ENCODE measurements around the gene DDTL.

Gene DDTL

GRCh38 chr22:24007253-24008021, 40.7 kb downstream of the DDTL start:
- no peak for DNase-seq

DNA sequence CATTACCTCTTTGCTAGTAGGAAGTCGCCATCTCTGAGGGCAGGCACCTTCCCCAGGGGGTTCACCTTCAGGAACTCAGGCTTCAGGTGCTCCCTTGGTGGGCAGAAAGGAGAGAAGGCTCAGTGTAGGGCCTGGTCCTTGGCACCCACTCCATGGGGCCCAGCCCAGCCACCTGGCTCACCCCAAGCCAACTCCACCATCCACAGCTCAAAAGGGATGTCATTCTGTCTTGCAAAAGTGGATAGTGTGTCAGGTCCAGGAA, 41.3 kb downstream of the DDTL start:
- no peak for DNase-seq

- DNase-seq: no peak
Observed at GRCh38 chr22:24008381-24009226, 41.9 kb downstream of the DDTL start.

DNA sequence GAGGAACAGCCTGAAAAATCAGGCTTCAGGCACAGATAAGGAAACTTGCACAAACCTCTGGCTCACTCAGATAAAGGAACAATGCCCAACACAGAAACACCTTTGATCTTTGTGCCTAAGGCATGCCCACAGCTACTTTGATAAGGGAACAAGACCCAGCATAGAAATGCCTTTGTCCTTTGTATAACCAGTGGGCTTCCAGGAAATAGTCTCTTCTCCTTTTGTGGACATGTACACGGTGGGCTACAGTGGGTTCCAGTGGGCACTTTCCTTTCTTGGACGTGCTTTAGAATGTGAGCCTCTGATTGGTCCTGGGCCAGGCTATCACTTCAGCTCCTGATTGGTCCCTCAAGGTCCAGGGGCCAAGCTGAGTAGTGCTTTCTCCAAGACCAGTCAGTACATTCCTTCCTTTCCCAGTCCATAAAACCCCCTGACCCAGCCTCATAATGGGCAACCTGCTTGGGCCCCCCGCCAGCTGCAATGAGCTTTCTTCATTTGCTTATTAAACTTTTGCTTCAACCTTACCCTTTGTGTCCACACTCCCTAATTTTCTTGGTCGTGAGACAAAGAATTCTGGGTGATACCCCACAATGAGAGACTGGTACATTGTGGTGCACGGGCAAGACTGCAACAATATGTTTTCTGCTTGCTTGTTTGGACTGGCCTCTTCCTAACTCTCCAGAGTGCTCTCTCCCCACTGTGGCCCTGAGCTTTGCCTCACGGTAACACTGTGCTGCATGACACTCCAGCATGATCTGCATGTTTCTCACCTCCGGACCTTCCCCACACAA, 42.7 kb downstream of the DDTL start:
- DNase-seq: no peak

GRCh38 chr22:24010018-24010391, 43.3 kb downstream of the DDTL start:
- DNase-seq: no peak

DNA sequence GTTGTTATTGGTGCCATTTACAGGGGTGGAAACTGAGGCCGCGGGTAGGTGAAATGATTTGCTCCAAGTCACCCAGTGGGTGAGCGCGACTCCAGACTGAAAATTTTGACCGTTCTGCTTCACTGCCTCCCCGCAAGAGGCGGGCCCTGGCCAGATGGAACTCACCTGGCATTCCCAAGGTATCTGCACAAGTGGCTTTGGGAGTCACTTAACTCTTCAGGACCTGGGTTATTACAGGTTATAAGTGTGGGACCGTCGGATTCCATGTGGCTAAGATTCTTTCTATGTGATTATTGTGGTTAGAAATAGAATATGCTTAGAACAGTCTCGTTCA, 45.0 kb downstream of the DDTL start:
- no peak for DNase-seq

DNA sequence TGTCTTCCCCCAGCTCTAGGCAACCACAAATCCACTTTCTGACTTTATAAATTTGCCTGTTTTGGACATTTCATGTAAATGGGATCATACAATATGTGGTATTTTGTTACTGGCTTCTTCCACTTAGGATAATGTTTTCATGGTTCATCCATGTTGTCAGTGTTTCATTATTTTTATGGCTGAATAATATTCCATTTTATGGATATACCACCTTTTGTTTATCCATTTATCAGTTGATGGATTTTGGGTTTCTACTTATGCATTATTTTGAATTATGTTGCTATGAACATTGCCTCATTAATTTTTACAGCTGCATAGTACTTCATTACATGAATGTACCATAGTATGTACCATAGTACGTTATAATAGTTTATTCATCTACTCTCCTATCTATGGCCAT, 49.5 kb downstream of the DDTL start:
- no peak for DNase-seq

DNA sequence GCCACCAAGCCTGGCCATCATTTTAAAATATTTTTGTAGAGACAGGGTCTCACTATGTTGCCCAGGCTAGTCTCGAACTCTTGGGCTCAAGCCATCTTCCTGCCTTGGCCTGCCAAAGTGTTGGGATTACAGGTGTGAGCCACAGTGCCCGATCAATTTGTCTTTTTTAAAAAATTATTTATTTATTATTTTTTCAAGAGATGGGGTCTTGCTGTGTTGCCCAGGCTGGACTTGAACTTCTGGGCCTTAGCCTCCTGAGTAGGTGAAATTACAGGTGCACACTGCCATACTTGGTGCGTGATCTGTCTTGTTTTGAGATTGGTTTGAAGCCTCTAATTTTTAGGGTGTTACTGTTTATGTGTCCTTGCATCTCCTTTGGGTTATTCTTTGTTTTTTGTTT, 54.6 kb downstream of the DDTL start:
- no peak for DNase-seq
